SK-N-SH (cell line): Measurements from ENCODE around the gene WDFY1. TPM values are rescaled to one million over a fixed set of nuclear protein-coding genes. Genes with fewer than 3 reads are reported as not detected.

Source experiments
- CTCF ChIA-PET: fragments of 300-600, 350-600 bp; formaldehyde crosslinking; extraction: SDS; loops from one replicate; lab custom pipeline; 2021; lab: Yijun Ruan, JAX
- POLR2A ChIA-PET: fragments of 350-600 bp; sonication (Branson Sonifier 250); formaldehyde crosslinking; extraction: SDS; loops from one replicate; lab custom pipeline; 2020; ENCODE audit warnings: antibody characterized with exemption, inconsistent platforms; lab: Yijun Ruan, JAX
- DNase-seq: peaks from one replicate; pipeline ENCODE4 v3.0.0; 2012
- H2AFZ ChIP-seq: fragments of 200-600 bp; sonication (generic); 2 replicates; pipeline ENCODE4 v1.8.1; 2016; ENCODE audit warnings: antibody characterized with exemption, mild to moderate bottlenecking, low read depth
- H3F3A ChIP-seq: fragments of 200-600 bp; sonication (generic); replicated peaks from 2 replicates; pipeline ENCODE3; 2016; ENCODE audit warnings: antibody characterized with exemption, mild to moderate bottlenecking; ENCODE audit not compliant: insufficient read depth
- H3K27ac ChIP-seq, 2 experiments: fragments of 200-500 bp in 1 of 2; fragments of 200-600 bp in 1 of 2; sonication (Bioruptor generic) in 1 of 2; sonication (generic), shearing (Covaris generic) in 1 of 2; 2 replicates each; pipeline versions ENCODE4 v1.5.1 to v1.6.1; 2014 to 2016; ENCODE audit warnings: low read depth in 2 of 2, inconsistent platforms in 1 of 2, low read length in 1 of 2, mild to moderate bottlenecking in 1 of 2, mixed read lengths in 1 of 2
- H3K27me3 ChIP-seq: fragments of 200-600 bp; sonication (generic), shearing (Covaris generic); 2 replicates; pipeline ENCODE4 v1.6.1; 2016; ENCODE audit warnings: mixed run types; ENCODE audit not compliant: insufficient read depth
- H3K36me3 ChIP-seq, 2 experiments: fragments of 200-500 bp in 1 of 2; fragments of 200-600 bp in 1 of 2; sonication (Bioruptor generic) in 1 of 2; sonication (generic) in 1 of 2; replicated peaks in 1 of 2; 2 replicates each; pipeline versions ENCODE3 to v1.5.1; 2014 to 2016; ENCODE audit warnings: low read length in 1 of 2, mild to moderate bottlenecking in 1 of 2; ENCODE audit not compliant: insufficient read depth in 2 of 2, control insufficient read depth in 1 of 2
- H3K4me1 ChIP-seq, 2 experiments: fragments of 200-500 bp in 1 of 2; fragments of 200-600 bp in 1 of 2; sonication (Bioruptor generic) in 1 of 2; sonication (generic), shearing (Covaris generic) in 1 of 2; 2 replicates each; pipeline versions ENCODE4 v1.5.1 to v1.6.1; 2014 to 2016; ENCODE audit warnings: low read depth in 1 of 2, low read length in 1 of 2, mixed run types in 1 of 2; ENCODE audit not compliant: insufficient read depth in 2 of 2, control insufficient read depth in 1 of 2
- H3K4me2 ChIP-seq: fragments of 200-600 bp; sonication (generic), shearing (Covaris generic); 2 replicates; pipeline ENCODE4 v1.6.1; 2017; ENCODE audit warnings: mixed run types
- H3K4me3 ChIP-seq, 2 experiments: fragments of 200-500 bp in 1 of 2; fragments of 200-600 bp in 1 of 2; sonication (Bioruptor generic) in 1 of 2; sonication (generic), shearing (Covaris generic) in 1 of 2; 2 replicates each; pipeline versions ENCODE4 v1.5.1 to v1.8.1; 2014 to 2016; ENCODE audit warnings: low read depth in 2 of 2, inconsistent platforms in 1 of 2, low read length in 1 of 2, mild to moderate bottlenecking in 1 of 2, mixed read lengths in 1 of 2, moderate library complexity in 1 of 2
- H3K79me2 ChIP-seq: fragments of 200-600 bp; sonication (generic); 2 replicates; pipeline ENCODE4 v1.8.1; 2017; ENCODE audit warnings: mild to moderate bottlenecking; ENCODE audit not compliant: insufficient read depth
- H3K9ac ChIP-seq: fragments of 200-600 bp; sonication (generic); 2 replicates; pipeline ENCODE4 v1.6.1; 2017; ENCODE audit warnings: mixed run types
- H3K9me2 ChIP-seq: fragments of 200-600 bp; sonication (generic); 2 replicates; pipeline ENCODE4 v1.6.1; 2017; ENCODE audit warnings: mixed run types
- H3K9me3 ChIP-seq: fragments of 200-600 bp; sonication (generic); 2 replicates; pipeline ENCODE4 v1.6.1; 2017; ENCODE audit warnings: mixed run types, mild to moderate bottlenecking, moderate library complexity
- H4K20me1 ChIP-seq: fragments of 200-600 bp; sonication (generic); 2 replicates; pipeline ENCODE4 v1.6.1; 2017; ENCODE audit warnings: mild to moderate bottlenecking, mixed run types; ENCODE audit not compliant: insufficient read depth
- CHD2 ChIP-seq: fragments of 150-350 bp; IDR thresholded peaks from 2 replicates; pipeline ENCODE4 v1.6.1; 2018; ENCODE audit warnings: low read length; ENCODE audit not compliant: partially characterized antibody
- ELF1 ChIP-seq: IDR thresholded peaks from 2 replicates; pipeline ENCODE4 v1.4.0; 2012
- EZH2phosphoT487 ChIP-seq: fragments of 200-600 bp; sonication (generic); IDR thresholded peaks from 2 replicates; pipeline ENCODE4 v1.6.1; 2017; ENCODE audit warnings: low read depth, mixed run types, mild to moderate bottlenecking, antibody characterized with exemption, moderate library complexity, borderline replicate concordance
- FOSL2 ChIP-seq: IDR thresholded peaks from 2 replicates; pipeline ENCODE4 v1.4.0; 2012; ENCODE audit warnings: low read depth, mild to moderate bottlenecking, moderate library complexity, borderline replicate concordance
- FOXJ3 ChIP-seq: sonication (generic); formaldehyde crosslinking; IDR thresholded peaks from 2 replicates; pipeline ENCODE4 v1.5.1; 2020; ENCODE audit warnings: mild to moderate bottlenecking, missing genetic modification reagents
- FOXM1 ChIP-seq: IDR thresholded peaks from 2 replicates; pipeline ENCODE4 v1.4.0; 2012; ENCODE audit warnings: low read depth, mild to moderate bottlenecking
- GABPA ChIP-seq: IDR thresholded peaks from 2 replicates; pipeline ENCODE4 v1.4.0; 2012; ENCODE audit warnings: low read depth, mild to moderate bottlenecking
- JUND ChIP-seq: IDR thresholded peaks from 2 replicates; pipeline ENCODE4 v1.4.0; 2012
- NRF1 ChIP-seq: IDR thresholded peaks from 2 replicates; pipeline ENCODE4 v1.6.1; 2012; ENCODE audit warnings: low read depth, mild to moderate bottlenecking, low read length
- RCOR1 ChIP-seq: fragments of 150-350 bp; IDR thresholded peaks from 2 replicates; pipeline ENCODE4 v1.6.1; 2017; ENCODE audit warnings: antibody characterized with exemption, low read length
- SIN3A ChIP-seq: IDR thresholded peaks from 2 replicates; pipeline ENCODE4 v1.6.1; 2012; ENCODE audit warnings: low read depth, mild to moderate bottlenecking, low read length, moderate library complexity, borderline replicate concordance
- SMC3 ChIP-seq: IDR thresholded peaks from 2 replicates; pipeline ENCODE4 v1.6.1; 2012; ENCODE audit warnings: low read depth, low read length, improper control_type of control experiment
- TCF12 ChIP-seq: IDR thresholded peaks from 2 replicates; pipeline ENCODE4 v1.4.0; 2012
- YY1 ChIP-seq: IDR thresholded peaks from 2 replicates; pipeline ENCODE4 v1.4.0; 2012; ENCODE audit warnings: low read depth, mild to moderate bottlenecking
- WGBS: methylation state at CpG from one replicate; pipeline ENCODE4 v1.1.6; 2017; ENCODE audit warnings: low lambda C conversion rate; 5-methylcytosine and 5-hydroxymethylcytosine counted together
- polyA plus RNA-seq, 3 experiments: library from polyadenylated mRNA; depleted of rRNA; stranded (reverse); fragments of >200 nt; gene quantifications; 2 replicates each; pipeline ENCODE4 v1.2.3, GENCODE V29; 2012
- TF ChIP-seq, protein P1 (sequence below): IDR thresholded peaks from 2 replicates; pipeline ENCODE4; 2012
- TF ChIP-seq, protein P2 (sequence below): IDR thresholded peaks from 2 replicates; pipeline ENCODE4 v1.4.0; 2012; ENCODE audit warnings: low read depth
- TF ChIP-seq, protein P3 (sequence below): IDR thresholded peaks from 2 replicates; pipeline ENCODE4 v1.6.1; 2012; ENCODE audit warnings: mild to moderate bottlenecking, low read depth, low read length, moderate library complexity
- TF ChIP-seq, protein P4 (sequence below): fragments of 150-350 bp; IDR thresholded peaks from 2 replicates; pipeline ENCODE4 v1.6.1; 2017; ENCODE audit warnings: antibody characterized with exemption, low read length, low read depth, borderline replicate concordance
- TF ChIP-seq, protein P5 (sequence below): fragments of 200-600 bp; sonication (generic); IDR thresholded peaks from 2 replicates; pipeline ENCODE4 v1.6.1; 2017; ENCODE audit warnings: antibody characterized with exemption, mild to moderate bottlenecking, moderate library complexity

WDFY1 gene
- polyA plus RNA-seq, 1 of the 3 experiments (the other 2 are of a cell fraction) = 21.7 TPM

DNA sequence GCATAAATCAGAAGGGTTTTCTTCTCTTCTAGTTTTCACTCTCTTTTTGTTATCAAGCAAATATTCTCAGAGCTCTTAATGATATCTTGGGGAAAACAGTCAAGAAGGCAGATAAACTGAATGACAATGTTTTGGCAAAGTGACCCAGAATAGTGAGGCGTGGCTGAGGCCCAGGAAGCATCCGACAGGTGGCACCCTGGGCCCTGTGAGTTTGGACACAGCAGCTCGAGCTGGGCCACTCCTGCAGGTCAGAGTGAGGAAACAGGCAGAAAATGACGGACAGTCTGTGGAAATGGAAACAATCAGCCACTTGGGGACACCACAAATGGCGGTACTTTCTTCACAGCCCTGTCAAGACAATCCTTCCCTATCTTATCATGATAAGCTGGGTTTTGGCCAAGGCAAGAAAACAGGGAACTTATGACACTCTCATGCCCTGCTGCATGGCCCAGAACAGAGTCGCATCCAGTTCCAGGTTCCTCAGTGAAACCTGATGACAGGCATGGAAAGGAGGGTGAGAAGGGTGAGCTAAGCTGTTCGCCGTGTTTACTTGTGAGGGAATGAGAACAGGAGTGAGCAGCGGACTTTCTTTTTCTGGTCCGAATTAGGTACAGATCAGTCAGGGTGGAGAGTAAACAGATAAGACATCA is 44.2 kb upstream of the WDFY1 start (continued):
- TF ChIP-seq, protein P1, sequence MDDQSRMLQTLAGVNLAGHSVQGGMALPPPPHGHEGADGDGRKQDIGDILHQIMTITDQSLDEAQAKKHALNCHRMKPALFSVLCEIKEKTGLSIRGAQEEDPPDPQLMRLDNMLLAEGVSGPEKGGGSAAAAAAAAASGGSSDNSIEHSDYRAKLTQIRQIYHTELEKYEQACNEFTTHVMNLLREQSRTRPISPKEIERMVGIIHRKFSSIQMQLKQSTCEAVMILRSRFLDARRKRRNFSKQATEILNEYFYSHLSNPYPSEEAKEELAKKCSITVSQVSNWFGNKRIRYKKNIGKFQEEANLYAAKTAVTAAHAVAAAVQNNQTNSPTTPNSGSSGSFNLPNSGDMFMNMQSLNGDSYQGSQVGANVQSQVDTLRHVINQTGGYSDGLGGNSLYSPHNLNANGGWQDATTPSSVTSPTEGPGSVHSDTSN = no peak
- TF ChIP-seq, protein P2, sequence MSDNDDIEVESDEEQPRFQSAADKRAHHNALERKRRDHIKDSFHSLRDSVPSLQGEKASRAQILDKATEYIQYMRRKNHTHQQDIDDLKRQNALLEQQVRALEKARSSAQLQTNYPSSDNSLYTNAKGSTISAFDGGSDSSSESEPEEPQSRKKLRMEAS = no peak
- TF ChIP-seq TCF12 (no peak), CHD2 (no peak), NRF1 (no peak)

DNA sequence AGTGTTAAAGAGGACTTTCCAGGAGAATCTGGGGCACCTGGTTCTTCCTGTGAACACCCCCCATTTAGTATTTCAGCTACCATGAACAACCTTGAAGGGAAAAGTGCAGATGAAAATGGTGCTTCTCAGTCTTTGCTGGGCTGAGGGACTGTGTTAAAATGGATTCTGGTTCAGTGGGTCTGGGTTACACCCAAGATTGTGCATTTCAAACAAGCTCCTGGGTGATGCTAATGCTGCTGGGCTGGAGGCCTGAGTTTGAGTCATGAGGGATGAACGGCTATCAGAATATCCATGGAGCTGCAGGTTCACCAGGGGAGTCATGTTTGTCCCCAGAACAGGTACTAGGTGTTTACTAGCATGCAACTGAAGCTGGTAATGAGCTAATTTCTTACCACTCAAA is 36.1 kb upstream of the WDFY1 start:
- no peaks in the 10 kb centered on the region; a peak in 1 of 4 replicates for H3K4me1 ChIP-seq
- H3K27me3 ChIP-seq = no peaks in the 10 kb centered on the region
- peaks cover 11% of the 10 kb centered on the region for H3F3A ChIP-seq
- H3K9ac ChIP-seq = no peak overlapping the region
- no peaks in the 10 kb centered on the region for H4K20me1 ChIP-seq
- H3K9me3 ChIP-seq = no peaks in the 10 kb centered on the region
- H3K36me3 ChIP-seq = peaks cover 47 to 73% of the 10 kb centered on the region in 2 experiments
- no peak overlapping the region for H3K4me3 ChIP-seq
- TF ChIP-seq CHD2 (no peak), FOSL2 (no peak), EZH2phosphoT487 (no peak), SMC3 (no peak), RCOR1 (no peak), FOXJ3 (CRISPR knock-in tag) (no peak), JUND (no peak), GABPA (no peak), SIN3A (no peak), YY1 (no peak), FOXM1 (no peak), ELF1 (no peak), NRF1 (no peak)
- TF ChIP-seq, protein P1 = no peak
- TF ChIP-seq, protein P3, sequence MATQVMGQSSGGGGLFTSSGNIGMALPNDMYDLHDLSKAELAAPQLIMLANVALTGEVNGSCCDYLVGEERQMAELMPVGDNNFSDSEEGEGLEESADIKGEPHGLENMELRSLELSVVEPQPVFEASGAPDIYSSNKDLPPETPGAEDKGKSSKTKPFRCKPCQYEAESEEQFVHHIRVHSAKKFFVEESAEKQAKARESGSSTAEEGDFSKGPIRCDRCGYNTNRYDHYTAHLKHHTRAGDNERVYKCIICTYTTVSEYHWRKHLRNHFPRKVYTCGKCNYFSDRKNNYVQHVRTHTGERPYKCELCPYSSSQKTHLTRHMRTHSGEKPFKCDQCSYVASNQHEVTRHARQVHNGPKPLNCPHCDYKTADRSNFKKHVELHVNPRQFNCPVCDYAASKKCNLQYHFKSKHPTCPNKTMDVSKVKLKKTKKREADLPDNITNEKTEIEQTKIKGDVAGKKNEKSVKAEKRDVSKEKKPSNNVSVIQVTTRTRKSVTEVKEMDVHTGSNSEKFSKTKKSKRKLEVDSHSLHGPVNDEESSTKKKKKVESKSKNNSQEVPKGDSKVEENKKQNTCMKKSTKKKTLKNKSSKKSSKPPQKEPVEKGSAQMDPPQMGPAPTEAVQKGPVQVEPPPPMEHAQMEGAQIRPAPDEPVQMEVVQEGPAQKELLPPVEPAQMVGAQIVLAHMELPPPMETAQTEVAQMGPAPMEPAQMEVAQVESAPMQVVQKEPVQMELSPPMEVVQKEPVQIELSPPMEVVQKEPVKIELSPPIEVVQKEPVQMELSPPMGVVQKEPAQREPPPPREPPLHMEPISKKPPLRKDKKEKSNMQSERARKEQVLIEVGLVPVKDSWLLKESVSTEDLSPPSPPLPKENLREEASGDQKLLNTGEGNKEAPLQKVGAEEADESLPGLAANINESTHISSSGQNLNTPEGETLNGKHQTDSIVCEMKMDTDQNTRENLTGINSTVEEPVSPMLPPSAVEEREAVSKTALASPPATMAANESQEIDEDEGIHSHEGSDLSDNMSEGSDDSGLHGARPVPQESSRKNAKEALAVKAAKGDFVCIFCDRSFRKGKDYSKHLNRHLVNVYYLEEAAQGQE = no peak
- TF ChIP-seq, protein P4, sequence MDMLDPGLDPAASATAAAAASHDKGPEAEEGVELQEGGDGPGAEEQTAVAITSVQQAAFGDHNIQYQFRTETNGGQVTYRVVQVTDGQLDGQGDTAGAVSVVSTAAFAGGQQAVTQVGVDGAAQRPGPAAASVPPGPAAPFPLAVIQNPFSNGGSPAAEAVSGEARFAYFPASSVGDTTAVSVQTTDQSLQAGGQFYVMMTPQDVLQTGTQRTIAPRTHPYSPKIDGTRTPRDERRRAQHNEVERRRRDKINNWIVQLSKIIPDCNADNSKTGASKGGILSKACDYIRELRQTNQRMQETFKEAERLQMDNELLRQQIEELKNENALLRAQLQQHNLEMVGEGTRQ = no peak
- TF ChIP-seq, protein P5, sequence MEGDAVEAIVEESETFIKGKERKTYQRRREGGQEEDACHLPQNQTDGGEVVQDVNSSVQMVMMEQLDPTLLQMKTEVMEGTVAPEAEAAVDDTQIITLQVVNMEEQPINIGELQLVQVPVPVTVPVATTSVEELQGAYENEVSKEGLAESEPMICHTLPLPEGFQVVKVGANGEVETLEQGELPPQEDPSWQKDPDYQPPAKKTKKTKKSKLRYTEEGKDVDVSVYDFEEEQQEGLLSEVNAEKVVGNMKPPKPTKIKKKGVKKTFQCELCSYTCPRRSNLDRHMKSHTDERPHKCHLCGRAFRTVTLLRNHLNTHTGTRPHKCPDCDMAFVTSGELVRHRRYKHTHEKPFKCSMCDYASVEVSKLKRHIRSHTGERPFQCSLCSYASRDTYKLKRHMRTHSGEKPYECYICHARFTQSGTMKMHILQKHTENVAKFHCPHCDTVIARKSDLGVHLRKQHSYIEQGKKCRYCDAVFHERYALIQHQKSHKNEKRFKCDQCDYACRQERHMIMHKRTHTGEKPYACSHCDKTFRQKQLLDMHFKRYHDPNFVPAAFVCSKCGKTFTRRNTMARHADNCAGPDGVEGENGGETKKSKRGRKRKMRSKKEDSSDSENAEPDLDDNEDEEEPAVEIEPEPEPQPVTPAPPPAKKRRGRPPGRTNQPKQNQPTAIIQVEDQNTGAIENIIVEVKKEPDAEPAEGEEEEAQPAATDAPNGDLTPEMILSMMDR = no peak
- WGBS = 78% methylated on average over 1 of the region's 1 CpG
- H3K4me2 ChIP-seq = no peak overlapping the region
- H3K79me2 ChIP-seq = no peaks in the 10 kb centered on the region
- ChIA-PET POLR2A (no interaction called here), CTCF (interaction anchor here (4.3 to 17.0 kb wide), 3 partner anchors 9 to 303 kb away, joined by 25 to 255 read pairs (median 51); no protein-coding TSS in a partner anchor)
- H3K27ac ChIP-seq = no peak overlapping the region
- H2AFZ ChIP-seq = no peak overlapping the region
- no peaks in the 10 kb centered on the region for H3K9me2 ChIP-seq
- DNase-seq = no peak
